ENCODE measurements around the gene TOP2B. TPM values are rescaled to one million over a fixed set of nuclear protein-coding genes. Genes with fewer than 3 reads are reported as not detected.

TOP2B gene
- total RNA-seq, 6 experiments from 2014 or later: 69.9 to 97.1 (median 88.5) TPM

- DNase-seq: no peak
- Mint-ChIP-seq H3K9me3 (no peaks in the 10 kb centered on the region), H3K36me3 (ENCODE audit: low read depth) (no peaks in the 10 kb centered on the region), H3K4me3 (no peak overlapping the region), H3K4me1 (ENCODE audit: low read depth) (no peaks in the 10 kb centered on the region), H3K27me3 (ENCODE audit: insufficient read depth) (peaks cover 5% of the 10 kb centered on the region), H3K27ac (no peak overlapping the region)
- TF ChIP-seq CTCF (IDR thresholded peaks at IDR 0.05): no peak
Measured at GRCh38 chr3:25706213-25706612, 41.5 kb upstream of the TOP2B start.

GRCh38 chr3:25697553-25697952 lies 32.8 kb upstream of the TOP2B start:
- no peak for TF ChIP-seq CTCF (IDR thresholded peaks at IDR 0.05)
- H3K9me3 Mint-ChIP-seq: no peaks in the 10 kb centered on the region
- DNase-seq: no peak
- no peak overlapping the region for H3K4me3 Mint-ChIP-seq
- no peak overlapping the region for H3K27ac Mint-ChIP-seq
- H3K4me1 Mint-ChIP-seq (ENCODE audit: low read depth): no peaks in the 10 kb centered on the region
- no peaks in the 10 kb centered on the region for H3K36me3 Mint-ChIP-seq (ENCODE audit: low read depth)
- peaks cover 4% of the 10 kb centered on the region for H3K27me3 Mint-ChIP-seq (ENCODE audit: insufficient read depth)

- no peak for DNase-seq
- no peak for TF ChIP-seq CTCF (IDR thresholded peaks at IDR 0.05)
- no peak overlapping the region for H3K27ac Mint-ChIP-seq
- peaks cover 4% of the 10 kb centered on the region; the same call in 1 of the 2 replicates for H3K27me3 Mint-ChIP-seq (ENCODE audit: insufficient read depth)
- H3K9me3 Mint-ChIP-seq: no peaks in the 10 kb centered on the region
- no peaks in the 10 kb centered on the region for H3K36me3 Mint-ChIP-seq (ENCODE audit: low read depth)
- H3K4me1 Mint-ChIP-seq (ENCODE audit: low read depth): no peaks in the 10 kb centered on the region
- no peak overlapping the region for H3K4me3 Mint-ChIP-seq
Measured at GRCh38 chr3:25695731-25696420, 31.2 kb upstream of the TOP2B start.

GRCh38 chr3:25693238-25693637 lies 28.5 kb upstream of the TOP2B start:
- Mint-ChIP-seq H3K4me3 (no peak overlapping the region), H3K4me1 (ENCODE audit: low read depth) (peaks cover 6% of the 10 kb centered on the region), H3K27ac (no peak overlapping the region), H3K36me3 (ENCODE audit: low read depth) (no peaks in the 10 kb centered on the region), H3K9me3 (no peaks in the 10 kb centered on the region), H3K27me3 (ENCODE audit: insufficient read depth) (peaks cover 7% of the 10 kb centered on the region; the same call in 1 of the 2 replicates)
- no peak for DNase-seq
- TF ChIP-seq CTCF (IDR thresholded peaks at IDR 0.05): no peak

- no peak for DNase-seq
- H3K27ac Mint-ChIP-seq: no peak overlapping the region
- peaks cover 7% of the 10 kb centered on the region for H3K4me1 Mint-ChIP-seq (ENCODE audit: low read depth)
- H3K36me3 Mint-ChIP-seq (ENCODE audit: low read depth): no peaks in the 10 kb centered on the region
- H3K4me3 Mint-ChIP-seq: no peak overlapping the region
- H3K27me3 Mint-ChIP-seq (ENCODE audit: insufficient read depth): peaks cover 10% of the 10 kb centered on the region; the same call in 1 of the 2 replicates
- no peak for TF ChIP-seq CTCF (IDR thresholded peaks at IDR 0.05)
- no peaks in the 10 kb centered on the region for H3K9me3 Mint-ChIP-seq
Measured at GRCh38 chr3:25692341-25692740, 27.6 kb upstream of the TOP2B start.

Measured in HFFc6 (cell line).